GM18907 (cell line): ENCODE results near the gene ATP8B4.
A peak's percentile ranks its signal among the peaks of the same experiment; 100 is the strongest.
"Not testable (repeated sequence)": the region's sequence is repeated elsewhere in the genome, so short reads cannot be mapped to it uniquely, and the experiment has no call there.

Source experiments
- ATAC-seq: cut with Tn5 transposase; IDR thresholded peaks from one replicate; pipeline ENCODE4 v1.9.1; 2021; ENCODE audit warnings: mild to moderate bottlenecking, moderate library complexity; ENCODE audit not compliant: unreplicated experiment

ATP8B4 gene

GRCh38 chr15:50119063-50120040, at the start of gene ATP8B4:
ATP8B4 (minus strand) TSS chr15:50119233; CDS start chr15:50106966, 12,267 bp downstream.
- no peak for ATAC-seq

DNA sequence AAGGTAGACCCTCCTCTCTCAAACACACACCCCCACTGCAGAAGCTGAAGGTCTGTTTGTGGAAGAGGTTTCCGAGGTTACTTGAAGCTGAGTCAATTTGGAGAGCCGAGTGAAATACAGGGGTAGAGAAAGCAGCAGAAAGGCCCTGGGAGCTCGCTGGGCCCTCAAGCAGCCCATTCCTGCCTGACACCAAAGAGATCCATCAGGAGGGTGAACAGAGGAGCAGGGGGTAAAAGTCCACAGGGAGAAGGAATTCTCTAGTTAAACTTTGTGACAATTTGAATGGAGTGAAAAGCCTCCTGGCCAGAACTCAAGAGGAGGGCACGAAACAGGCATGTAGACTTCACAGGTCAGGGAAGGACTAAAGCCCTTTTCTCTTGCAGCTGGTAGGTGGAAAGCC, 49.3 kb upstream of the ATP8B4 start:
- ATAC-seq = no peak

- ATAC-seq = no peak
Observed at GRCh38 chr15:50167110-50167509, 48.1 kb upstream of the ATP8B4 start.

GRCh38 chr15:50166216-50166615, 47.2 kb upstream of the ATP8B4 start:
- ATAC-seq = no peak

DNA sequence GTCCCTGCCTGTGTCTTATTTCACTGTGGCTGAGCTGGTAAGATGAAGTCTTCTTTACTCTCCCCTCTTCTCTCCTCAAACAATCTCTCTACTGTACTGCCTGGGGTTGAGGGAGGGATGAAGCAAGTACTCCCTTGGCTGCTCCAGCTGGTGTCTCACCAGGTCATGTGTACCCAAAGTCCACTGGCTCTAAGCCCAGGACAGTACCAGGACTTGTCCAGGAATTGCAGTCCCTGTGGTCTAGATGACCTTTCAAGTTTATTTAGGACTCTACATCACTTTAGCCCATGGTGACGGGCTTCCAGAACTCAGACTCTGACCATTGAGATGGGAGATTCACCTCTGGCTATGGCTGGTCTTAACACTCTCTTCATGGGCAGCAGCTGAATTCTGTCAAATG, 45.4 kb upstream of the ATP8B4 start:
- no peak for ATAC-seq

DNA sequence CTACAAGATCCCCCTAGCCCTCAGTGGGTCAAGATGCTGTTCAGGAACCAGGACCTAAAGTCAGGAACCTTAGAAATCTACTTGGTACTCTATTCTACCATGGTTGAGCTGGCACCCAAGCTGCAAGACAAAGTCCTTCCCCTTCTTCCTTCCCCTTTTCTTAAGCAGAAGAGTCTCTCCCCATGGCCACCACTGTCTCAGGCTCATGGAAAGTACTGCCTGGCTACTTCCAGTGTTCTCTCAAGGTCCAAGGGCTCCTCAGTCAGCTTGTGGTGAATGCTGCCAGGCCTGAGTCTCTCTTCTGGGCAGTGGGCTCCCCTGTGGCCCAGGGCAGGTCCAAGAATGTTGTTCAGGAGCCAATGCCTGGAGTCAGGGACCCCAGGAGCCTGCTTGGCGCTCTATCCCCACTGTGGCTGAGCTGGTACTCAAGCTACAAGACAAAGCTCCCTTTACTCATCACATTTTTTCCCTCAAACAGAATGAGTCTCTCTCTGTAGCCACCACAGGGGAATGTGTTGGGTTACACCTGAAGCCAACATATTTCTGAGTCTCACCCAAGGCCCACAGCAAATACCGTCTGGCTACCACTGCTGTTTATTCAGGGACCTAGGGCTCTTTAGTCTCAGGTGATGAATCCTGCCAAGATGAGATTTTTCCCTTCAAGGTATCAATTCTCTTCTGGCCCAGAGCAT, 44.8 kb upstream of the ATP8B4 start:
- no peak for ATAC-seq

- no peak for ATAC-seq
Observed at GRCh38 chr15:50162969-50163718, 44.1 kb upstream of the ATP8B4 start.

- not testable (repeated sequence) for ATAC-seq
Observed at GRCh38 chr15:50158236-50158635, 39.2 kb upstream of the ATP8B4 start.

- ATAC-seq = no peak
Observed at GRCh38 chr15:50151476-50151875, 32.4 kb upstream of the ATP8B4 start.

- ATAC-seq = no peak
Observed at GRCh38 chr15:50150851-50151250, 31.8 kb upstream of the ATP8B4 start.

- ATAC-seq = no peak
Observed at GRCh38 chr15:50150349-50150748, 31.3 kb upstream of the ATP8B4 start.

- ATAC-seq = no peak
Observed at GRCh38 chr15:50149090-50149489, 30.1 kb upstream of the ATP8B4 start.

GRCh38 chr15:50148362-50148963, 29.4 kb upstream of the ATP8B4 start:
- no peak for ATAC-seq

DNA sequence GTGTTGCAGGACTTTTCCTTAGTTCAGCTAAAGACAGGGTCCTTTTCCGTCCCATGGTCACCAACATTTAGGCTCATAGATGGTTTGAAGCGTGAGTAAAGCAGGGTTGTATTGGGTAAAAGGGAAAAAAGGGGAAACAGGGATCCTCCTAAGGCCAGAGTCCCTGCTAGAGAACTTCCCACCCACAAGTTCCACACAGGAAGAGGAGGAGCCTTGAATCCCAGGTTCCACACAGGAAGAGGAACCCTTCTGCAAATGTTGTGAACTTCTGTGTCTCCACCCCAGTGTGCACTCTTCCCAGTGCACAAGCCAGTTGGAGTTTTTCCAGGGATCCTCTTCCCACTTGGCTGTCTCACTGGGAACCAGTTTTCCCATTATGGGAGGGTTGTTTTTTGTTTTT, 27.6 kb upstream of the ATP8B4 start:
- no peak for ATAC-seq

DNA sequence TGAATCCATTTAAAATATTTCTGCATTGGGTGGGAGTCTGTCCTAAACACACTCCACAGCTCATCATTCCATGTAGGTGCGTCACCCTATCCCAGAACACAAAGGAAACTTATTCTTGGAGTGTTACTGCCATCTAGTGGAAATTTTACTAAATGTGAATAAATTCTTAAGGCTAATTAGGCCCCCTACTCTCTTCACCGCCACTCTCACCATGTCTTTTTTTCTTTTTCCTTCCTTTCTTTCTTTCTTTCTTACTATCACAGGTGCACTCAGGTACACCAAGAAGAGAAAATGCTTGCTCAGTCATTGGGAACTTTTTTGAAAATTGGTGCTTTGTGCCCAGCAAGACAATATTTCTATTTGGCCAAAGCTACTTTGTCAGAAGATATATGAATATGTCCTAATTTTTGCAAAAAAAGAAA, 26.4 kb upstream of the ATP8B4 start:
- peak; percentile 55 for ATAC-seq

DNA sequence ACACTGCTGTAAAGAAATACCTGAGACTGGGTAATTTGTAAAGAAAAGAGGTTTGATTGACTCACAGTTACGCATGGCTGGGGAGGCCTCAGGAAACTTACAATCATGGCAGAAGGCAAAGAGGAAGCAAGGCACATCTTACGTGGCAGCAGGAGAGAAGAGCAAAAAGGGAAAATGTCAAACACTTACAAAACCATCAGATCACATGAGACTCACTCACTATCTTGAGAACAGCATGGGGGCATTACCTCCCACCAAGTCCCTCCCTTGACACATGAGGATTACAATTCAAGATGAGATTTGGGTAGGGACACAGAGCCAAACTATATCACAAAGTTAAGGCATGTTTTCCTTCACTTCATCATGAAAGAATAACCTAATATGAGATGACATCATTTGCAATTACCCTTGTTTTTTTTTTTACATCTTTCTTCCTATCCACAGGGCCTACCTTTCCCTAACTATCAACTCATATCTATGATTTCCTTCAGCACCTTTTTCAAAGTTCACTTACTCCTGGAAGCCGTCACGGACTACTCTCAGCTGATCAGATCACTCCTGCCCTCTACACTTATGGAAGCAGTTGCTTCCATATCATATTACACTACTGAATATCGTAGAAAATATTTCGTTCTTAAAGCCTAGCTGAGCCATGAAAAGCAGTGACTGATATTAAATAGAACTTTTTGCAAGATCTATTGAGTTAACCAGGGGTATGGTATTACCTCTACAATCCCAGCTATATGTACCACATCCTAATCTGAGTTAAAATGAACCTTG, 25.5 kb upstream of the ATP8B4 start:
- no peak for ATAC-seq

DNA sequence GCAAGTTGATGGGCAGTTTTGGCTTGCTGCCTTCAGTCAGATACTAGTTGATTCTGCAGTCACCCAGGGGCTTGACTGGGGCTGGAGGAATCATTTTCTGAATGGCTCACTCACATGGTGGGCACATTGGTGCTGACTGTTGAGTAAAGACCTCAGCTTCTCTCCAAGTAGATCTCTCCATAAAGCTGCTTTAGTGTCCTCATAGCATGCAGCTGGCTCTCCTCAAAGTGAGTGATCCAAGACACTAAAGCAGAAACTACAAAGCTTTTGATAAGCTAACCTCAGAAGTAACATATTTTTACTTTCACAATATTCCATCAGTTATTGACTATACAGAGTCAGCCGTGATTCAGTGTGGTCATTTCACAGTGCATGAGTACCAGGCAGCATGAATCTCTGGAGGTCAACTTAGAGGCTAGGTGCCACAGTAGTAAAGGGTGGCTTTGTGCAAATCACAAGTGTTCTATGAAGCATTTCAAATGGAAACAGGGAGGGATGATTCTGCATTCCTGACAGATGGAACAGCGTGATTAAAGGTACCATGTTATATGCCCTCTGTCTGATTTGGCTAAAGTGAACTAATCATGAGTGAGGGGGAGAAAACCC, 24.3 kb upstream of the ATP8B4 start:
- no peak for ATAC-seq

GRCh38 chr15:50141856-50142255, 22.8 kb upstream of the ATP8B4 start:
- ATAC-seq = no peak

GRCh38 chr15:50140983-50141382, 21.9 kb upstream of the ATP8B4 start:
- ATAC-seq = no peak

DNA sequence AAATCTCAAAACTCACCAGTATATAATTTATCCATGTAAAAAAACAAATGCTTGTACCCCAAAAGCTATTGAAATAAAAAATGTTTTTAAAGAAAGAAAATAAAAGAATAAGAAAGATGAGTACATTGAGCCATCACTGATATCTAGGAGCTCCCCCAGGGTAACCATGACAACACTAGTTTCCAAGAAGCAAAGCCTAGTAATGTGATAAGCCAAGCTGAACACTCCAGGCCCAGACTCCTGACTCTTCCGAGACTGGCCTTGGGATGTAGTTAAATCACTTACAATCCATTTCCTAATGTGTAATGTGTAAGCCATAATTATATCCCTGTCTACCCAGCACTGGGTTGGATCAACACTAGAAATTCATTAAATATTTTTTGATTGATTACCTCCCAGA, 21.1 kb upstream of the ATP8B4 start:
- no peak for ATAC-seq
